NCI-H1436 treated with DMSO at 0.1 percent for 48 hours (cell line): ENCODE data around the gene DUSP28.
"Not testable (repeated sequence)": the region's sequence is repeated elsewhere in the genome, so short reads cannot be mapped to it uniquely, and the experiment has no call there.

Source experiments
- DNase-seq: peaks from one replicate; lab custom pipeline; 2025; lab: John Stamatoyannopoulos, UW

DUSP28 gene

GRCh38 chr2:240560480-240561324 is 545 bp downstream of the DUSP28 start:
- peak; percentile 70 for DNase-seq

GRCh38 chr2:240561325-240561971 is 1.3 kb downstream of the DUSP28 start:
- DNase-seq: no peak

GRCh38 chr2:240563231-240563630 is 3.1 kb downstream of the DUSP28 start:
- not testable (repeated sequence) for DNase-seq

GRCh38 chr2:240563951-240564560 is 3.9 kb downstream of the DUSP28 start:
- DNase-seq: no peak

GRCh38 chr2:240564561-240565332 is 4.6 kb downstream of the DUSP28 start:
- DNase-seq: no peak

- DNase-seq: no peak
Measured at GRCh38 chr2:240565333-240566202, 5.4 kb downstream of the DUSP28 start.

- peak; percentile 24 for DNase-seq
Measured at GRCh38 chr2:240566203-240567136, 6.3 kb downstream of the DUSP28 start.

- DNase-seq: no peak
Measured at GRCh38 chr2:240567137-240567871, 7.1 kb downstream of the DUSP28 start.

- DNase-seq: no peak
Measured at GRCh38 chr2:240567872-240568677, 7.9 kb downstream of the DUSP28 start, which contains the start of gene RNPEPL1. TSS of gene RNPEPL1 (plus strand) at chr2:240568484. CDS start at chr2:240568587, 103 bp downstream.

GRCh38 chr2:240568678-240569522 is 8.7 kb downstream of the DUSP28 start:
- no peak for DNase-seq

- no peak for DNase-seq
Measured at GRCh38 chr2:240569523-240569997, 9.4 kb downstream of the DUSP28 start.

GRCh38 chr2:240569998-240570530 is 9.9 kb downstream of the DUSP28 start:
- DNase-seq: no peak

GRCh38 chr2:240570531-240571313 is 10.6 kb downstream of the DUSP28 start:
- no peak for DNase-seq

- DNase-seq: no peak
Measured at GRCh38 chr2:240571314-240571973, 11.3 kb downstream of the DUSP28 start.

- no peak for DNase-seq
Measured at GRCh38 chr2:240572141-240573031, 12.2 kb downstream of the DUSP28 start.
